ENCODE data around the gene DCAF7.

GRCh38 chr17:63514477-63514876 is 35.8 kb upstream of the DCAF7 start:
- TF ChIP-seq ZBTB43 (CRISPR knock-in tag; IDR thresholded peaks at IDR 0.05) (no peak), CTCF (IDR thresholded peaks at IDR 0.05) (no peak), HMGXB4 (CRISPR knock-in tag; IDR thresholded peaks at IDR 0.05) (no peak), TEAD1 (CRISPR knock-in tag; IDR thresholded peaks at IDR 0.05) (no peak), CREM (CRISPR knock-in tag; IDR thresholded peaks at IDR 0.05) (no peak), ZNF671 (CRISPR knock-in tag; IDR thresholded peaks at IDR 0.05) (no peak), MAX (CRISPR knock-in tag; IDR thresholded peaks at IDR 0.05) (no peak), FOXP1 (CRISPR knock-in tag; IDR thresholded peaks at IDR 0.05; ENCODE audit: borderline replicate concordance) (no peak)

All from WTC11 (cell line).